IMR-90 (cell line): ENCODE data around the gene CAPZA1. TPM values are rescaled to one million over a fixed set of nuclear protein-coding genes. Genes with fewer than 3 reads are reported as not detected.

Experiments used
- ATAC-seq: fragments of 200-7000 bp; cut with Tn5 transposase; 2 replicates; pipeline ENCODE4 v1.9.1; 2020; ENCODE audit warnings: low read depth, mild to moderate bottlenecking, moderate library complexity
- BruUV-seq: library from RNA; stranded (reverse); fragments of 400-500 nt; replicated peaks from 2 replicates; lab custom pipeline; 2021; lab: Mats Ljungman, UMichigan
- CTCF ChIA-PET: fragments of 300-600 bp; formaldehyde crosslinking; extraction: SDS; loops from one replicate; lab custom pipeline; 2021; ENCODE audit warnings: antibody characterized with exemption; lab: Yijun Ruan, JAX
- POLR2A ChIA-PET: fragments of 300-600 bp; sonication (Branson Sonifier 250); formaldehyde crosslinking; loops from one replicate; lab custom pipeline; 2022; ENCODE audit warnings: antibody characterized with exemption; ENCODE audit not compliant: unreplicated experiment; lab: Charles Lee
- DNase-seq: peaks from one replicate; pipeline ENCODE4 v3.0.0; 2013
- H2AFZ ChIP-seq: replicated peaks from 2 replicates; pipeline ENCODE3; 2013; ENCODE audit warnings: low read length, mild to moderate bottlenecking; ENCODE audit not compliant: poor library complexity
- H2AK5ac ChIP-seq: 2 replicates; pipeline ENCODE4 v1.6.1; 2013; ENCODE audit warnings: low read depth, low read length, inconsistent platforms
- H2AK9ac ChIP-seq: replicated peaks from 2 replicates; pipeline ENCODE3; 2013; ENCODE audit warnings: mild to moderate bottlenecking, low read depth, low read length, moderate library complexity; ENCODE audit not compliant: poor library complexity
- H2BK120ac ChIP-seq: 2 replicates; pipeline ENCODE4 v1.6.1; 2013; ENCODE audit warnings: low read depth, low read length, inconsistent platforms
- H2BK15ac ChIP-seq: 3 replicates; pipeline ENCODE4 v1.6.1; 2013; ENCODE audit warnings: low read depth, low read length, inconsistent platforms
- H2BK20ac ChIP-seq: 2 replicates; pipeline ENCODE4 v1.6.1; 2013; ENCODE audit warnings: low read depth, mild to moderate bottlenecking, inconsistent platforms, low read length, moderate library complexity
- H2BK5ac ChIP-seq: 2 replicates; pipeline ENCODE4 v1.6.1; 2013; ENCODE audit warnings: mild to moderate bottlenecking, low read depth, low read length, inconsistent platforms; ENCODE audit not compliant: poor library complexity, severe bottlenecking
- H3K14ac ChIP-seq: replicated peaks from 2 replicates; pipeline ENCODE4 v1.6.1; 2013; ENCODE audit warnings: low read depth, low read length, inconsistent platforms
- H3K18ac ChIP-seq: 2 replicates; pipeline ENCODE4 v1.6.1; 2013; ENCODE audit warnings: low read depth, low read length, control low read depth
- H3K23ac ChIP-seq: 2 replicates; pipeline ENCODE4 v1.6.1; 2013; ENCODE audit warnings: low read depth, low read length, inconsistent platforms
- H3K27ac ChIP-seq: 2 replicates; pipeline ENCODE4 v1.5.1; 2013; ENCODE audit warnings: mild to moderate bottlenecking, control low read depth, low read length; ENCODE audit not compliant: insufficient read depth
- H3K27me3 ChIP-seq: 2 replicates; pipeline ENCODE4 v1.6.1; 2013; ENCODE audit warnings: low read length; ENCODE audit not compliant: control insufficient read depth, insufficient read depth
- H3K36me3 ChIP-seq: 2 replicates; pipeline ENCODE4 v1.6.1; 2013; ENCODE audit warnings: low read length, mixed read lengths; ENCODE audit not compliant: control insufficient read depth, insufficient read depth
- H3K4ac ChIP-seq: 2 replicates; pipeline ENCODE4 v1.6.1; 2013; ENCODE audit warnings: low read depth, low read length, inconsistent platforms
- H3K4me1 ChIP-seq: 2 replicates; pipeline ENCODE4 v1.6.1; 2013; ENCODE audit warnings: low read length, mixed read lengths; ENCODE audit not compliant: control insufficient read depth, insufficient read depth
- H3K4me2 ChIP-seq: 2 replicates; pipeline ENCODE4 v1.6.1; 2013; ENCODE audit warnings: low read depth, mild to moderate bottlenecking, control low read depth, low read length, moderate library complexity
- H3K4me3 ChIP-seq: 2 replicates; pipeline ENCODE4 v1.5.1; 2013; ENCODE audit warnings: low read depth, mild to moderate bottlenecking, control low read depth, low read length, moderate library complexity; ENCODE audit not compliant: insufficient read depth
- H3K56ac ChIP-seq: 2 replicates; pipeline ENCODE4 v1.6.1; 2013; ENCODE audit warnings: low read length, inconsistent platforms; ENCODE audit not compliant: insufficient read depth; ENCODE audit errors: extremely low read depth
- H3K79me1 ChIP-seq, 2 experiments: 2 replicates each; pipeline ENCODE4 v1.6.1; 2013; ENCODE audit warnings: low read length in 2 of 2, inconsistent platforms in 1 of 2, low read depth in 1 of 2
- H3K9ac ChIP-seq: 2 replicates; pipeline ENCODE4 v1.6.1; 2013; ENCODE audit warnings: low read depth, low read length, control low read depth
- H3K9me1 ChIP-seq: 2 replicates; pipeline ENCODE4 v1.6.1; 2013; ENCODE audit warnings: low read length, inconsistent platforms; ENCODE audit not compliant: insufficient read depth
- H3K9me3 ChIP-seq: 2 replicates; pipeline ENCODE4 v1.6.1; 2013; ENCODE audit warnings: low read length; ENCODE audit not compliant: control insufficient read depth, insufficient read depth
- H4K20me1 ChIP-seq: 2 replicates; pipeline ENCODE4 v1.6.1; 2013; ENCODE audit warnings: low read length, inconsistent platforms; ENCODE audit not compliant: insufficient read depth
- H4K5ac ChIP-seq: 2 replicates; pipeline ENCODE4 v1.6.1; 2013; ENCODE audit warnings: mild to moderate bottlenecking, low read depth, low read length, control low read depth
- H4K8ac ChIP-seq, 2 experiments: 2 replicates each; pipeline ENCODE4 v1.6.1; 2013; ENCODE audit warnings: low read depth in 2 of 2, low read length in 2 of 2, control low read depth in 1 of 2, inconsistent platforms in 1 of 2
- H4K91ac ChIP-seq: 2 replicates; pipeline ENCODE4 v1.6.1; 2013; ENCODE audit warnings: low read depth, low read length, inconsistent platforms; ENCODE audit not compliant: insufficient read depth
- BHLHE40 ChIP-seq: fragments of 150-350 bp; IDR thresholded peaks from 2 replicates; pipeline ENCODE4 v1.6.1; 2016; ENCODE audit warnings: mild to moderate bottlenecking, low read depth, low read length
- CEBPB ChIP-seq: IDR thresholded peaks from 2 replicates; pipeline ENCODE4 v1.6.1; 2012; ENCODE audit warnings: low read depth, low read length, improper control_type of control experiment
- FOS ChIP-seq: fragments of 150-350 bp; IDR thresholded peaks from 2 replicates; pipeline ENCODE4 v1.6.1; 2016; ENCODE audit warnings: low read depth, low read length
- MAZ ChIP-seq: IDR thresholded peaks from 2 replicates; pipeline ENCODE4 v1.6.1; 2012; ENCODE audit warnings: low read depth, mild to moderate bottlenecking, low read length, improper control_type of control experiment, moderate library complexity, borderline replicate concordance
- MXI1 ChIP-seq: IDR thresholded peaks from 2 replicates; pipeline ENCODE4 v1.6.1; 2012; ENCODE audit warnings: low read depth, mild to moderate bottlenecking, low read length, moderate library complexity, borderline replicate concordance
- WGBS, 2 experiments: methylation state at CpG; one replicate each; pipeline versions ENCODE4 v1.1.5 to v1.1.7; 2013; ENCODE audit warnings: missing lambda C conversion rate in 2 of 2; ENCODE audit not compliant: insufficient read length in 1 of 2; ENCODE audit errors: extremely low coverage in 2 of 2; 5-methylcytosine and 5-hydroxymethylcytosine counted together
- dilution Hi-C: fragments of 300-500 bp; cut with HindIII; formaldehyde crosslinking; loops from one replicate; pipeline ENCODE4 v1.14.3; 2018; ENCODE audit warnings: low sequenced_read_pairs; ENCODE audit not compliant: unreplicated experiment
- in situ Hi-C: fragments of 300-500 bp; cut with MboI; formaldehyde crosslinking; loops from 3 replicates; pipeline ENCODE4 v1.14.3; 2019; ENCODE audit warnings: low sequenced_read_pairs, inconsistent platforms, mixed read lengths
- intact Hi-C: fragments of 100-400 bp; cut with micrococcal nuclease; formaldehyde crosslinking; loops from 2 replicates; pipeline ENCODE4 v1.10.0; 2022
- polyA plus RNA-seq, 3 experiments: library from polyadenylated mRNA; depleted of rRNA; stranded (reverse); fragments of >200 nt; gene quantifications; 2 replicates each; pipeline ENCODE4 v1.2.3, GENCODE V29; 2012; ENCODE audit warnings: low replicate concordance in 1 of 3
- total RNA-seq: library from RNA; depleted of rRNA; stranded (reverse); fragments of >200 nt; gene quantifications from 2 replicates; pipeline ENCODE4 v1.2.3, GENCODE V29; 2012

Gene CAPZA1
- total and polyA plus RNA-seq, 2 of the 4 experiments (the other 2 are of a cell fraction), result 108 to 262 TPM

DNA sequence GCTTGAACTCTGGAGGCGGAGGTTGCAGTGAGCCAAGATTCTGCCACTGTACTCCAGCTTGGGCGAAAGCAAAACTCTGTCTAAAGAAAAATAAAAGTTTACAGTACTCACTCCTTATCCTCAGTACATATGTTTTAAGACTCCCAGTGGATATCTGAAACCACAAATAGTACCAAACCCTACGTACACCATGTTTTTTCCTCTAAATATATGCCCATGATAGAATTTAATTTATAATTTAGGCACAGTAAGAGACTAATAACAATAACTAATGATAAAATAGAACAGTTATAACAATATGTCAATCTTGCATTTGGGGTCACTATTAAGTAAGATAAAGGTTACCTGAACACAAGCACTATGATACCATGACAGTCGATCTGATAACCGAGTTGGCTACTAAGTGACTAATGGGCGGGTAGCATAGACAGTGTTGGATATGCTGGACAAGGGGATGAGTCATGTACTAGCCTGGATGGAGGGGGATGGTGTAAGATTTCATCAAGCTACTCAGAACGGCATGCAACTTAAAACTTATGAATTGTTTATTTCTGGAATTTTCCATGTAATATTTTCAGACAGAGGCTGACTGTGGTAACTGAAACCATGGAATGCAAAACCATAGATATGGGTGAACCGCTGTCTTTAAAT lies 44.4 kb upstream of the CAPZA1 start:
- Histone ChIP-seq H4K20me1 (no peaks in the 10 kb centered on the region; the same call in 1 of the 2 replicates), H2BK15ac (no peak overlapping the region), H3K4me1 (peaks cover 4% of the 10 kb centered on the region), H2AFZ (no peak overlapping the region), H3K27ac (no peak overlapping the region), H4K8ac (0 out of 4 replicates have a peak overlapping the region, but pooled peaks of 1 of the 2 experiments have one; percentile 26), H3K27me3 (no peaks in the 10 kb centered on the region), H2BK120ac (no peak overlapping the region), H3K4me3 (no peak overlapping the region), H3K79me1 (peaks cover 0 to 9% of the 10 kb centered on the region in 2 experiments; a peak in 3 of 4 replicates), H2AK5ac (no peak overlapping the region), H3K9me1 (0 out of 2 replicates have a peak, but pooled peaks cover 2% of the 10 kb centered on the region), H4K5ac (no peak overlapping the region), H3K4me2 (no peak overlapping the region), H3K56ac (no peak overlapping the region), H3K23ac (no peak overlapping the region), H3K14ac (no peak overlapping the region), H2AK9ac (no peak overlapping the region), H2BK5ac (peak overlapping the region; percentile 78), H3K9ac (no peak overlapping the region), H3K36me3 (peaks cover 9% of the 10 kb centered on the region), H3K18ac (no peak overlapping the region), H2BK20ac (no peak overlapping the region), H3K9me3 (no peaks in the 10 kb centered on the region), H3K4ac (no peak overlapping the region), H4K91ac (no peak overlapping the region)
- intact Hi-C loops, result loop anchor here (5.0 kb wide), 1 partner anchor 33 kb away; no protein-coding TSS in a partner anchor
- in situ Hi-C loops, result no loop called here
- dilution Hi-C loops, result no loop called here
- WGBS, 2 experiments, result 48% methylated on average over 4 of the region's 8 CpGs; no CpG with 5 or more reads in 1 of the 2 experiments
- POLR2A ChIA-PET, result interaction anchor here (0.5 kb wide), 1 partner anchor 181 kb away, joined by 4 read pairs; no protein-coding TSS in a partner anchor
- TF ChIP-seq MAZ (0 out of 2 replicates have a peak, but pooled peaks have one; percentile 12), FOS (peak; percentile 97), BHLHE40 (peak; percentile 49; the same call in 1 of the 2 replicates), MXI1 (no peak), CEBPB (peak; percentile 81)
- CTCF ChIA-PET, result interaction anchor here (0.6 kb wide), 1 partner anchor 30 kb away, joined by 3 read pairs; no protein-coding TSS in a partner anchor
- DNase-seq (peak; percentile 98), ATAC-seq (peak; percentile 98)
- BruUV-seq, result no TSS peak
